GM12878 (cell line): ENCODE measurements around the gene SMG6. TPM values are rescaled to one million over a fixed set of nuclear protein-coding genes. Genes with fewer than 3 reads are reported as not detected.

Source experiments
- BRCA1 ChIP-seq: IDR thresholded peaks from 2 replicates; pipeline ENCODE4 v1.6.1; 2011; ENCODE audit warnings: low read depth, low read length, improper control_type of control experiment
- CHD1 ChIP-seq: IDR thresholded peaks from 2 replicates; pipeline ENCODE4 v1.6.1; 2012; ENCODE audit warnings: low read depth, low read length, improper control_type of control experiment
- CUX1 ChIP-seq: IDR thresholded peaks from 2 replicates; pipeline ENCODE4 v1.6.1; 2012; ENCODE audit warnings: improper control_type of control experiment, low read depth, low read length; ENCODE audit not compliant: insufficient replicate concordance
- DPF2 ChIP-seq: fragments of 450-650 bp; IDR thresholded peaks from 2 replicates; pipeline ENCODE4 v1.6.1; 2017; ENCODE audit warnings: mild to moderate bottlenecking
- ETV6 ChIP-seq, 2 experiments: fragments of 450-650 bp in 1 of 2; IDR thresholded peaks in 1 of 2; conservative IDR thresholded peaks in 1 of 2; 2 replicates each; pipeline ENCODE4 v1.6.1; 2014; ENCODE audit warnings: antibody characterized with exemption in 1 of 2, borderline replicate concordance in 1 of 2, low read depth in 1 of 2, mild to moderate bottlenecking in 1 of 2, moderate library complexity in 1 of 2
- HCFC1 ChIP-seq: fragments of 150-350 bp; IDR thresholded peaks from 2 replicates; pipeline ENCODE4 v1.6.1; 2014; ENCODE audit warnings: low read length
- IRF3 ChIP-seq: fragments of 450-650 bp; IDR thresholded peaks from 2 replicates; pipeline ENCODE4 v1.6.1; 2014; ENCODE audit warnings: mild to moderate bottlenecking
- NKRF ChIP-seq: fragments of 450-650 bp; conservative IDR thresholded peaks from 2 replicates; pipeline ENCODE4 v1.6.1; 2017; ENCODE audit warnings: mild to moderate bottlenecking, moderate library complexity
- RFX5 ChIP-seq: IDR thresholded peaks from 2 replicates; pipeline ENCODE4 v1.6.1; 2011; ENCODE audit warnings: low read depth, low read length, improper control_type of control experiment
- SUPT20H ChIP-seq: IDR thresholded peaks from 2 replicates; pipeline ENCODE4 v1.6.1; 2011; ENCODE audit warnings: low read depth, mild to moderate bottlenecking, low read length, moderate library complexity, borderline replicate concordance; ENCODE audit not compliant: control insufficient read depth
- TAF1 ChIP-seq: IDR thresholded peaks from 2 replicates; pipeline ENCODE4 v1.6.1; 2011; ENCODE audit warnings: mild to moderate bottlenecking, low read depth, low read length, borderline replicate concordance
- TBL1XR1 ChIP-seq: IDR thresholded peaks from 2 replicates; pipeline ENCODE4 v1.6.1; 2012; ENCODE audit warnings: low read depth, low read length, improper control_type of control experiment
- polyA plus RNA-seq, 11 experiments: library from polyadenylated mRNA; depleted of rRNA in 4 of 11; unstranded in 6 of 11; stranded (reverse) in 5 of 11; fragments of >200 nt; fragmentation: Nextera tagmentation in 4 of 11; fragmentation: Illumina TruSeq in 1 of 11; extraction: Ambion mirVana in 4 of 11; extraction: Trizol in 1 of 11; gene quantifications; 1 replicate in 1 of 11; 2 replicates in 10 of 11; pipeline versions ENCODE4 v1.2.1 to v1.2.3, GENCODE V29; 2011 to 2016; ENCODE audit warnings: inconsistent platforms in 2 of 11, missing spikeins in 2 of 11, low read depth in 1 of 11
- total RNA-seq, 4 experiments: library from RNA; depleted of rRNA in 3 of 4; stranded (reverse); fragments of >200 nt in 3 of 4; fragmentation: Illumina TruSeq in 1 of 4; extraction: Trizol in 1 of 4; gene quantifications; 2 replicates each; pipeline versions ENCODE4 v1.2.1 to v1.2.3, GENCODE V29; 2013 to 2021

SMG6 gene
- total and polyA plus RNA-seq, 10 of the 15 experiments (the other 5 are each of a cell fraction or from before 2014, with no cell fraction given): 0.58 to 28.7 (median 15.7) TPM

- no peak for TF ChIP-seq CUX1
- no peak for TF ChIP-seq HCFC1
- no peak for TF ChIP-seq CHD1
- TF ChIP-seq NKRF: no peak
- no peak for TF ChIP-seq TAF1
- no peak for TF ChIP-seq RFX5
- no peak for TF ChIP-seq IRF3
- no peak for TF ChIP-seq SUPT20H
- TF ChIP-seq ETV6 (conservative IDR thresholded peaks at IDR 0.05 in 1 of 2, IDR thresholded peaks at IDR 0.05 in 1 of 2; ENCODE audit: borderline replicate concordance in 1 of 2, low read depth in 1 of 2): peak in 1 of 2 experiments; percentile 50; a peak in 1 of 4 replicates
- no peak for TF ChIP-seq BRCA1
- TF ChIP-seq DPF2: peak; percentile 69
- no peak for TF ChIP-seq TBL1XR1
Observed at GRCh38 chr17:2084036-2084765, 219.4 kb downstream of the SMG6 start (continued).
